Effector memory CD4-positive, alpha-beta T cell (primary cell): ENCODE results near the gene ITSN2.
"Not testable (repeated sequence)": the region's sequence is repeated elsewhere in the genome, so short reads cannot be mapped to it uniquely, and the experiment has no call there.

Experiments used
- DNase-seq, 3 donors: peaks; one replicate each; pipeline ENCODE4 v3.0.0-alpha.2; 2020
- H3K27ac ChIP-seq: 2 replicates; pipeline ENCODE4 v1.7.0; 2013; ENCODE audit warnings: mild to moderate bottlenecking, low read length, moderate library complexity; ENCODE audit not compliant: insufficient read depth, poor library complexity, severe bottlenecking
- H3K27me3 ChIP-seq: replicated peaks from 2 replicates; pipeline ENCODE4 v1.7.0; 2013; ENCODE audit warnings: mild to moderate bottlenecking, low read length; ENCODE audit not compliant: insufficient read depth, control insufficient read depth, poor library complexity, severe bottlenecking
- H3K36me3 ChIP-seq: 2 replicates; pipeline ENCODE4 v1.7.0; 2013; ENCODE audit warnings: mild to moderate bottlenecking, low read length, moderate library complexity; ENCODE audit not compliant: control insufficient read depth, insufficient read depth
- H3K4me1 ChIP-seq: 2 replicates; pipeline ENCODE4 v1.7.0; 2013; ENCODE audit warnings: low read length, mild to moderate bottlenecking; ENCODE audit not compliant: control insufficient read depth, insufficient read depth, poor library complexity, severe bottlenecking
- H3K4me3 ChIP-seq: 2 replicates; pipeline ENCODE4 v1.7.0; 2013; ENCODE audit warnings: low read length, low read depth, mild to moderate bottlenecking; ENCODE audit not compliant: insufficient read depth, poor library complexity, severe bottlenecking
- H3K9me3 ChIP-seq: 2 replicates; pipeline ENCODE4 v1.7.0; 2013; ENCODE audit warnings: mild to moderate bottlenecking, low read length, moderate library complexity; ENCODE audit not compliant: control insufficient read depth

ITSN2 gene

DNA sequence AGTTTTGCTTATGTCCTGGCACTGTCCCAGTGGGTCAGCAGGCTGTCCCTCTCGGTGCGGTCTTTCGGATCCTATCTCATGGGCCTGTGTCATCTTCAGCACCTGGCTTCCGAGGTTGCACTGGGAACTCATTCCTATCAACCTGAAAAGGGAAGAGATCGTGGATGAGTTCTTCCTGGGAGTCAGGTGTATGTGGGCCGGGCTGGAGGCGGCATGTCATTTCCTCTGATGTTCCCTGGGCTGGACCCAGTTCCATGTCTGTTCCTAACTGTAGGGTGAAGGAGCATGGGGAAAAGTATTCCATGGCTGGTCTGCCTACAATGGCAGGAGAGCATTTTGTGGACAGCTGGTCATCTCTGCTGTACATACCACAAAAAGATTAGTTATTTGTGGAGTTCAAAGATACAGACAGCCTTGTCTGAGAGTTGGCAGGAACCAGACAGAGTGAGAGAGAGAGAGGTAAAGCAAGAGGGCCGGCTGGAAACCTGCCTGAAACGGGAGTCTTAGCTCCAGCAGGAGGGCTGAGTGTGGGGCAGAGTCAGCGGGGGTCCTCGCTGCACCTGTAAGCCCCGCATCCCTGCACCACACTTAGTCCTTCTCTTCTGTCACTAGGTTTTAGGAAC is 160.3 kb downstream of the ITSN2 start:
- Histone ChIP-seq H3K4me3 (no peak overlapping the region), H3K36me3 (peaks cover 22% of the 10 kb centered on the region), H3K9me3 (no peaks in the 10 kb centered on the region), H3K4me1 (no peaks in the 10 kb centered on the region), H3K27me3 (no peaks in the 10 kb centered on the region), H3K27ac (no peak overlapping the region)
- DNase-seq, result no peak

- H3K27ac ChIP-seq, H3K4me1 ChIP-seq, H3K9me3 ChIP-seq, DNase-seq, H3K4me3 ChIP-seq, H3K36me3 ChIP-seq, H3K27me3 ChIP-seq: not testable (repeated sequence)
Measured at GRCh38 chr2:24197213-24197612, 163.1 kb downstream of the ITSN2 start.

- Histone ChIP-seq H3K9me3 (no peaks in the 10 kb centered on the region), H3K4me3 (no peak overlapping the region), H3K27me3 (no peaks in the 10 kb centered on the region), H3K4me1 (no peaks in the 10 kb centered on the region), H3K27ac (no peak overlapping the region), H3K36me3 (no peaks in the 10 kb centered on the region)
- no peak for DNase-seq
Measured at GRCh38 chr2:24191848-24192247, 168.5 kb downstream of the ITSN2 start.

DNA sequence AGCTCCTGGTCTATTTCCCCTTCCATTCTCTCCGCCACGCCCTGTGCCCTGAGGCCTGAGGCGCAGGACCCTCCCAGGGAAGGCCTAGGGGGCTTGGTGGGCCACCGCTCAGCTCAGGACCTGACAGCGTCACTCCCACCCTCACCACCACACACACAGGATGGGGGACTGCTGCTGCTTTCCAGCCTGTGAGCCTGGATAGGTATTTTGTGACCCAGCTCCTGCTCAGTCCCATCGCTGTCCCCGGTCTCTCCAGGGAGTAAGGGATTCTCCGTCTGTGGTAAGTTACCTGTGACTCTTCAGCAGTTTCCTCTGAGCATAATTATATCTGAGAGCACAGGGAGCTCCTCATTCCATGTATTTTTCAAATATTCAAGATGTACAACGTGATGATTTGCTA is 169.2 kb downstream of the ITSN2 start:
- H3K36me3 ChIP-seq, result no peaks in the 10 kb centered on the region

DNA sequence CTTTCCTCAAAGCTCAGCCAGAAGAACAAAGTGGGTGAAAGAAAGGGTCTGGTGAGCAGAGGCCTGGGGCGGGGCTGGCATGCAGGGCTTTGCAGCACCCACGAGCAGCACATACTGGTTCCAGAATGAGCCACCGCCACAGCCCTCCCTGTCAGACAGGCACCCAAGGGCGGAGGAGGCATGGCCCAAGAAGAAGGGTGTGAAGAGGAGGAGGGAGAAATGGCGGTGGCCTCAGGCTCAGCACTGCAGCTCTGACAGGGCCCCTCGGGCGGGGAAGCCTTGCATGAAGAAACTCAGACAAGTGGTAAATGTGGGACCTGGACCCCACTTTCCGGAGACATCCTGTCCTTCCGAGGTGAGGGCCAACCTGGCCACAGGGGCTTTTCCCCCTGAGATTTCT is 169.8 kb downstream of the ITSN2 start:
- no peak overlapping the region for H3K4me3 ChIP-seq
- no peaks in the 10 kb centered on the region for H3K4me1 ChIP-seq
- H3K36me3 ChIP-seq, result no peaks in the 10 kb centered on the region
- no peak overlapping the region for H3K27ac ChIP-seq
- DNase-seq, result no peak
- no peaks in the 10 kb centered on the region for H3K9me3 ChIP-seq
- no peaks in the 10 kb centered on the region for H3K27me3 ChIP-seq

More for the DNA sequence above, 169.2 kb downstream of the ITSN2 start:
- Histone ChIP-seq H3K4me1 (no peaks in the 10 kb centered on the region), H3K9me3 (no peaks in the 10 kb centered on the region), H3K27ac (no peak overlapping the region), H3K27me3 (no peaks in the 10 kb centered on the region), H3K4me3 (no peak overlapping the region)
- no peak for DNase-seq

GRCh38 chr2:24189551-24189950 is 170.8 kb downstream of the ITSN2 start:
- Histone ChIP-seq H3K4me3 (no peak overlapping the region), H3K9me3 (no peaks in the 10 kb centered on the region), H3K27ac (no peak overlapping the region), H3K4me1 (no peaks in the 10 kb centered on the region), H3K27me3 (no peaks in the 10 kb centered on the region), H3K36me3 (no peaks in the 10 kb centered on the region)
- no peak for DNase-seq

- no peaks in the 10 kb centered on the region for H3K9me3 ChIP-seq
- H3K36me3 ChIP-seq, result no peaks in the 10 kb centered on the region
- DNase-seq, result no peak
- no peak overlapping the region for H3K27ac ChIP-seq
- no peaks in the 10 kb centered on the region for H3K27me3 ChIP-seq
- no peak overlapping the region for H3K4me3 ChIP-seq
- H3K4me1 ChIP-seq, result no peaks in the 10 kb centered on the region
Measured at GRCh38 chr2:24183366-24184069, 176.8 kb downstream of the ITSN2 start.

GRCh38 chr2:24182507-24182906 is 177.8 kb downstream of the ITSN2 start:
- H3K4me3 ChIP-seq, result no peak overlapping the region
- H3K27me3 ChIP-seq, result no peaks in the 10 kb centered on the region
- no peak overlapping the region for H3K27ac ChIP-seq
- no peaks in the 10 kb centered on the region for H3K9me3 ChIP-seq
- H3K4me1 ChIP-seq, result no peaks in the 10 kb centered on the region
- no peak for DNase-seq
- H3K36me3 ChIP-seq, result no peaks in the 10 kb centered on the region

DNA sequence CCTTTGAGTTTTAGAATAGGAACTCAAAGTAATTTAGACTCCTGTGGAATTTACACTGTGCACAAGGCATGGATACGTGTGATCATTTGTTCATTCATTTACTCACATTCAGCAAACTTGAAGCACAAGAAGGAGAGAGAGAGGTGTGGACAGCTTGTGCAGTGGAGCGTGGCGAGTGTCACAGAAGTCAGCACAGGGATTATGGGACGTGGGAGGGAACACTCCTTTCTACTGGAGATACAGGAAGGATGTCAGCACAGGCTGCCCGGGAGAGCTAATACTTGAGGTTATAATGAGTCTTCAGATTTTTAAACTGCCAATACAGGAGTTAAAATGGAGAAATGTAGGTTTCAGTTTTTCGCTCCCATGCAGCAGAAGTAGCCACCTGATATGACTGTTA is 178.5 kb downstream of the ITSN2 start:
- DNase-seq, result no peak
- Histone ChIP-seq H3K27ac (no peak overlapping the region), H3K27me3 (no peaks in the 10 kb centered on the region), H3K36me3 (no peaks in the 10 kb centered on the region), H3K4me1 (no peaks in the 10 kb centered on the region), H3K4me3 (no peak overlapping the region), H3K9me3 (no peaks in the 10 kb centered on the region)

- no peak overlapping the region for H3K4me3 ChIP-seq
- H3K4me1 ChIP-seq, result no peaks in the 10 kb centered on the region
- H3K27ac ChIP-seq, result no peak overlapping the region
- H3K36me3 ChIP-seq, result no peaks in the 10 kb centered on the region
- DNase-seq, result no peak
- no peaks in the 10 kb centered on the region for H3K9me3 ChIP-seq
- no peaks in the 10 kb centered on the region for H3K27me3 ChIP-seq
Measured at GRCh38 chr2:24179683-24180082, 180.7 kb downstream of the ITSN2 start.
